ENCODE results near the gene PDE9A.
A peak's percentile ranks its signal among the peaks of the same experiment; 100 is the strongest.

The PDE9A gene

GRCh38 chr21:42657676-42658319 lies 4.4 kb downstream of the PDE9A start:
- DNase-seq (ENCODE audit: low read depth in 2 of 2) = no peak

GRCh38 chr21:42658320-42659105 lies 5.1 kb downstream of the PDE9A start:
- no peak for DNase-seq (ENCODE audit: low read depth in 2 of 2)

GRCh38 chr21:42659416-42660117 lies 6.1 kb downstream of the PDE9A start:
- no peak for DNase-seq (ENCODE audit: low read depth in 2 of 2)

- DNase-seq (ENCODE audit: low read depth in 2 of 2) = no peak
Observed at GRCh38 chr21:42660118-42660470, 6.7 kb downstream of the PDE9A start.

- no peak for DNase-seq (ENCODE audit: low read depth in 2 of 2)
Observed at GRCh38 chr21:42661688-42662429, 8.4 kb downstream of the PDE9A start.

- DNase-seq (ENCODE audit: low read depth in 2 of 2) = no peak
Observed at GRCh38 chr21:42662430-42663199, 9.2 kb downstream of the PDE9A start.

GRCh38 chr21:42663200-42663750 lies 9.9 kb downstream of the PDE9A start:
- DNase-seq (ENCODE audit: low read depth in 2 of 2) = no peak

- DNase-seq (ENCODE audit: low read depth in 2 of 2) = no peak
Observed at GRCh38 chr21:42663860-42664535, 10.6 kb downstream of the PDE9A start.

GRCh38 chr21:42664614-42665013 lies 11.2 kb downstream of the PDE9A start:
- no peak for DNase-seq (ENCODE audit: low read depth in 2 of 2)

GRCh38 chr21:42665026-42665425 lies 11.6 kb downstream of the PDE9A start:
- no peak for DNase-seq (ENCODE audit: low read depth in 2 of 2)

- no peak for DNase-seq (ENCODE audit: low read depth in 2 of 2)
Observed at GRCh38 chr21:42665484-42665883, 12.1 kb downstream of the PDE9A start.

- peak in 1 of 2 donors; percentile 61 for DNase-seq (ENCODE audit: low read depth in 2 of 2)
Observed at GRCh38 chr21:42666023-42666747, 12.8 kb downstream of the PDE9A start.

GRCh38 chr21:42666925-42667324 lies 13.5 kb downstream of the PDE9A start:
- DNase-seq (ENCODE audit: low read depth in 2 of 2) = no peak

- DNase-seq (ENCODE audit: low read depth in 2 of 2) = no peak
Observed at GRCh38 chr21:42668298-42668992, 15.0 kb downstream of the PDE9A start.

- DNase-seq (ENCODE audit: low read depth in 2 of 2) = no peak
Observed at GRCh38 chr21:42669041-42669440, 15.6 kb downstream of the PDE9A start.

GRCh38 chr21:42670058-42670880 lies 16.8 kb downstream of the PDE9A start:
- DNase-seq (ENCODE audit: low read depth in 2 of 2) = no peak

- DNase-seq (ENCODE audit: low read depth in 2 of 2) = no peak
Observed at GRCh38 chr21:42670884-42671283, 17.5 kb downstream of the PDE9A start.

Measured in stimulated activated CD4-positive, alpha-beta T cell treated with anti-CD3 and anti-CD28 coated beads, Interleukin-4, amount 100 ng/mL, for 48 hours (primary cell).